ENCODE results near the gene RPIA.
"Not testable (repeated sequence)": the region's sequence is repeated elsewhere in the genome, so short reads cannot be mapped to it uniquely, and the experiment has no call there.

RPIA gene

DNA sequence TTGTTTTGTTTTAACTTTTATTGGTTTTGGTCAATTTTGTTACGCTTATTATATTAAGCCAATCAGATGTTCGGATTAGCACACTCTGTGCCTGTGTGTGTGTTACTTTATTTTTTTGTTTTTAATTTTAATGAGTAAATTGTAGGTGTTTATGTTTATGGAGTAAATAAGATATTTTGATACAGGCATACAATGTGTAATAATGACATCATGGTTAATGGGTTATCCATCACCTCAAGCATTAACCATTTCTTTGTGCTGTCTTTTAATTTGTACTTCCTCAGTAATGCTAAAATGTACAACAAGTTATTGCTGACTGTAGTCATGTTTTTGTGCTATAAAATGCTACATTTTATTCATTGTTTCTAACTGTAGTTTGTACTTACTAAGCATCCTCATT is 97.7 kb downstream of the RPIA start:
- DNase-seq (ENCODE audit: low read depth in 2 of 2): not testable (repeated sequence)

- not testable (repeated sequence) for DNase-seq (ENCODE audit: low read depth in 2 of 2)
These were observed 104.5 kb downstream of the RPIA start for GRCh38 chr2:88795932-88796331.

- DNase-seq (ENCODE audit: low read depth in 2 of 2): not testable (repeated sequence)
These were observed 105.0 kb downstream of the RPIA start for GRCh38 chr2:88796523-88796922.

DNA sequence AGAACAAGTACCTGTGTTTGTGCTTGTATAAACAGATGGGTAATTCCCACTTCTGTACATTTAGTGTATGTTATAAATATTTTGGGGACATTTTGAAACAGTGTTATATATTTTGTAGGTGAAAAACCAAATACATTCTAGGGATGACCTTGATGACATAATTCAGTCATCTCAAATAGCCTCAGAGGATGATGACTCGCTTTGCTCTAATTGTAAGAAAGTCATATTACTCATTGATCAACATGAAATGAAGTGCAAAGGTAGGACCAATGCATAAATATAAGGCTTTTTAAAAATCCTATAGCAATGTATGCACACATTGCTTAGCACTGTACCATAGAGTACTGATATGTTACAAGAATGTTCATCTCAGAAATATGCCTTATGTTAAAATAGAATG is 105.7 kb downstream of the RPIA start:
- not testable (repeated sequence) for DNase-seq (ENCODE audit: low read depth in 2 of 2)

All from activated CD4-positive, alpha-beta T cell treated with anti-CD3 and anti-CD28 coated beads for 24 hours (primary cell).